Fibroblast of lung (primary cell): ENCODE results near the gene EPN3. TPM values are rescaled to one million over a fixed set of nuclear protein-coding genes. Genes with fewer than 3 reads are reported as not detected.

Experiments
- DNase-seq, 2 donors: peaks; one replicate each; pipeline versions ENCODE4 v3.0.0 to v3.0.0-alpha.2; 2010; ENCODE audit warnings: low read depth in 2 of 2
- H2AFZ ChIP-seq: 2 replicates; pipeline ENCODE4 v1.5.1; 2012; ENCODE audit warnings: low read length, control low read depth, inconsistent platforms
- H3K27ac ChIP-seq: 2 replicates; pipeline ENCODE4 v1.5.1; 2011; ENCODE audit warnings: low read length, control low read depth; ENCODE audit not compliant: insufficient read depth
- H3K27me3 ChIP-seq: 2 replicates; pipeline ENCODE4 v1.5.1; 2011; ENCODE audit warnings: mild to moderate bottlenecking, low read length; ENCODE audit not compliant: control insufficient read depth, insufficient read depth
- H3K36me3 ChIP-seq: 2 replicates; pipeline ENCODE4 v1.5.1; 2011; ENCODE audit warnings: low read length; ENCODE audit not compliant: control insufficient read depth, insufficient read depth
- H3K4me1 ChIP-seq: 2 replicates; pipeline ENCODE4 v1.5.1; 2011; ENCODE audit warnings: low read length; ENCODE audit not compliant: control insufficient read depth, insufficient read depth; ENCODE audit errors: extremely low read depth
- H3K4me2 ChIP-seq: 2 replicates; pipeline ENCODE4 v1.5.1; 2011; ENCODE audit warnings: low read length, control low read depth; ENCODE audit not compliant: insufficient read depth; ENCODE audit errors: extremely low read depth
- H3K4me3 ChIP-seq, 4 experiments: fragments of 200-600 bp in 1 of 4; sonication (generic) in 1 of 4; replicated peaks in 1 of 4; 2 replicates each; pipeline ENCODE4 v1.5.1; 2011 to 2016; ENCODE audit warnings: low read length in 4 of 4, low read depth in 3 of 4, mild to moderate bottlenecking in 3 of 4, control low read depth in 2 of 4, inconsistent platforms in 1 of 4, mixed read lengths in 1 of 4; ENCODE audit not compliant: insufficient read depth in 1 of 4; ENCODE audit errors: control extremely low read depth in 1 of 4
- H3K79me2 ChIP-seq: 2 replicates; pipeline ENCODE4 v1.5.1; 2012; ENCODE audit warnings: mild to moderate bottlenecking, low read length, inconsistent platforms; ENCODE audit not compliant: control insufficient read depth, insufficient read depth
- H3K9ac ChIP-seq: 2 replicates; pipeline ENCODE4 v1.5.1; 2011; ENCODE audit warnings: mild to moderate bottlenecking, low read length, control low read depth; ENCODE audit not compliant: insufficient read depth
- H3K9me3 ChIP-seq: 2 replicates; pipeline ENCODE4 v1.5.1; 2012; ENCODE audit warnings: low read depth, low read length; ENCODE audit not compliant: control insufficient read depth, insufficient read depth
- H4K20me1 ChIP-seq: 2 replicates; pipeline ENCODE4 v1.5.1; 2011; ENCODE audit warnings: low read length; ENCODE audit not compliant: control insufficient read depth, insufficient read depth; ENCODE audit errors: extremely low read depth
- CTCF ChIP-seq, 2 donors: IDR thresholded peaks in 1 of 2; conservative IDR thresholded peaks in 1 of 2; 1 replicate in 1 of 2; 2 replicates in 1 of 2; pipeline ENCODE4 v1.5.1; 2011 to 2012; ENCODE audit warnings: low read length in 2 of 2, control low read depth in 1 of 2, inconsistent platforms in 1 of 2, low read depth in 1 of 2, mild to moderate bottlenecking in 1 of 2
- EZH2 ChIP-seq: IDR thresholded peaks from 2 replicates; pipeline ENCODE4 v1.5.1; 2012; ENCODE audit warnings: low read length, control low read depth, mild to moderate bottlenecking; ENCODE audit errors: missing control alignments
- polyA plus RNA-seq, 2 donors: library from polyadenylated mRNA; depleted of rRNA in 1 of 2; stranded (reverse) in 1 of 2; unstranded in 1 of 2; fragments of >200 nt; gene quantifications; 2 replicates each; pipeline ENCODE4 v1.2.1, GENCODE V29; 2011 to 2012; ENCODE audit warnings: missing spikeins in 1 of 2
- total RNA-seq: library from RNA; depleted of rRNA; stranded (reverse); fragments of >200 nt; gene quantifications from 2 replicates; pipeline ENCODE4 v1.2.1, GENCODE V29; 2014

Gene EPN3
- total and polyA plus RNA-seq, 2 donors (not counting 1 experiment from before 2014, with no cell fraction given): not detected

DNA sequence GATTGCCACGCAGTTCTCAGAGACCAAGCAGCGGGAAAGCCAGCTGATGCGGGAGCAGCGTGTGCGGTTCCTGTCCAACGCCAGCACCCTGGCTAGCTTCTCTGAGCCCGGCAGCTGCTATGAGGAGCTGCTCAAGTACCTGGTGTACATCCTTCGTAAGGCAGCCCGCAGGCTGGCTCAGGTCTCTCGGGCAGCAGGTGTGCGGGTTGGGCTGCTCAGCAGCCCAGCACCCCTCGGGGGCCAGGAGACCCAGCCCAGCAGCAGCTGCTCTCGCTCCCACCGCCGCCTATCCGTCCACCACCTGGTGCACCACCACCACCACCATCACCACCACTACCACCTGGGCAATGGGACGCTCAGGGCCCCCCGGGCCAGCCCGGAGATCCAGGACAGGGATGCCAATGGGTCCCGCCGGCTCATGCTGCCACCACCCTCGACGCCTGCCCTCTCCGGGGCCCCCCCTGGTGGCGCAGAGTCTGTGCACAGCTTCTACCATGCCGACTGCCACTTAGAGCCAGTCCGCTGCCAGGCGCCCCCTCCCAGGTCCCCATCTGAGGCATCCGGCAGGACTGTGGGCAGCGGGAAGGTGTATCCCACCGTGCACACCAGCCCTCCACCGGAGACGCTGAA lies 43.2 kb downstream of the EPN3 start:
- Histone ChIP-seq H3K4me2 (no peak overlapping the region), H3K27me3 (no peaks in the 10 kb centered on the region), H3K4me1 (no peaks in the 10 kb centered on the region), H3K36me3 (no peaks in the 10 kb centered on the region), H3K9me3 (no peaks in the 10 kb centered on the region), H3K79me2 (no peaks in the 10 kb centered on the region), H4K20me1 (no peaks in the 10 kb centered on the region), H3K9ac (no peak overlapping the region), H3K4me3 (no peak overlapping the region), H2AFZ (no peak overlapping the region), H3K27ac (no peak overlapping the region)
- TF ChIP-seq CTCF (conservative IDR thresholded peaks at IDR 0.05 in 1 of 2, IDR thresholded peaks at IDR 0.05 in 1 of 2; ENCODE audit: low read depth in 1 of 2, low read length in 2 of 2) (no peak), EZH2 (no peak)
- no peak for DNase-seq

GRCh38 chr17:50576864-50577263 lies 44.3 kb downstream of the EPN3 start:
- Histone ChIP-seq H4K20me1 (no peaks in the 10 kb centered on the region), H3K4me2 (no peak overlapping the region), H3K9me3 (no peaks in the 10 kb centered on the region), H3K4me1 (no peaks in the 10 kb centered on the region), H3K79me2 (no peaks in the 10 kb centered on the region), H2AFZ (no peak overlapping the region), H3K9ac (no peak overlapping the region), H3K27ac (no peak overlapping the region), H3K27me3 (peaks cover 3% of the 10 kb centered on the region), H3K4me3 (no peak overlapping the region), H3K36me3 (no peaks in the 10 kb centered on the region)
- no peak for DNase-seq
- TF ChIP-seq EZH2 (no peak), CTCF (conservative IDR thresholded peaks at IDR 0.05 in 1 of 2, IDR thresholded peaks at IDR 0.05 in 1 of 2; ENCODE audit: low read depth in 1 of 2, low read length in 2 of 2) (no peak)

- no peak overlapping the region for H3K4me3 ChIP-seq
- no peaks in the 10 kb centered on the region for H3K79me2 ChIP-seq
- H3K4me1 ChIP-seq: no peaks in the 10 kb centered on the region
- no peak overlapping the region for H3K27ac ChIP-seq
- no peaks in the 10 kb centered on the region for H3K9me3 ChIP-seq
- H3K36me3 ChIP-seq: no peaks in the 10 kb centered on the region
- DNase-seq: no peak
- no peak overlapping the region for H2AFZ ChIP-seq
- no peak for TF ChIP-seq EZH2
- TF ChIP-seq CTCF (conservative IDR thresholded peaks at IDR 0.05 in 1 of 2, IDR thresholded peaks at IDR 0.05 in 1 of 2; ENCODE audit: low read depth in 1 of 2, low read length in 2 of 2): no peak
- H3K4me2 ChIP-seq: no peak overlapping the region
- H4K20me1 ChIP-seq: no peaks in the 10 kb centered on the region
- peaks cover 4% of the 10 kb centered on the region for H3K27me3 ChIP-seq
- no peak overlapping the region for H3K9ac ChIP-seq
Observed at GRCh38 chr17:50577451-50577954, 45.0 kb downstream of the EPN3 start.
